Measurements from ENCODE around the gene TYW1B.
"Not testable (repeated sequence)": the region's sequence is repeated elsewhere in the genome, so short reads cannot be mapped to it uniquely, and the experiment has no call there.

Gene TYW1B

DNA sequence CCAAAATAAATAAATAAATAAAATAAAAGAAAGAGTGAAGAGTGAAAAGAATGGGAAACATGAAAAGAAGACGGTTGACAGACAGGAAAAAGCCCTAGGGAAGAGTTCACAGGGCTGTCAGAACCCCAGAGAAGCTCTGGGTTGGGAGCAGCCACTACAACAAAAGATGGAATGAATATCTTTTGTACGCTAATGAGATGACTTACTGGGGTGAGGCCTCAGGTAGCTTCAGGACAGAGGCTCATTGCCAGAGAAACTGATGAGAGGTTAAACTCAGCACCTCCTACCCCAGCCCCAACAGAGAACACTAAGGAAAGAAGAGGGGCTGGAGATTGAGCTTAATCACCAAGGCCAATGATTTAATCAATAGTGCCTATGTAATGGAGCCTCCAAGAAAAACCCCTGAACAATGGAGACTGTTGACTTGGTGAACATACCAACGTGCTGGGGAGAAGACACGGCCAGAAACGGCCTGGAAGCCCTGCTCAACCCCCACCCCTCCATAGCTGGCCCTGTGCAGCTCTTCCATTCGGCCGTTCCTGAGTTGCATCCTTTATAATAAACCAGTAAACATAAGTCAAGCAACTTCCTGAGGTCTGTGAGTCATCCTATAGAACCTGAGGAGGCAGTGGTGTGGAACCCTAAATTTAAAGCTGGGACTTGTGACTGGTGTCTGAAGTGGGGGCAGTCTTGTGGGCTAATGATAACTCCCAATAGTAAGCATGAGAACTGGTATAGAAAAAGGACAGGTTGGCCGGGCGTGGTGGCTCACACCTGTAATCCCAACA, 11.4 kb downstream of the TYW1B start:
- not testable (repeated sequence) for DNase-seq

DNA sequence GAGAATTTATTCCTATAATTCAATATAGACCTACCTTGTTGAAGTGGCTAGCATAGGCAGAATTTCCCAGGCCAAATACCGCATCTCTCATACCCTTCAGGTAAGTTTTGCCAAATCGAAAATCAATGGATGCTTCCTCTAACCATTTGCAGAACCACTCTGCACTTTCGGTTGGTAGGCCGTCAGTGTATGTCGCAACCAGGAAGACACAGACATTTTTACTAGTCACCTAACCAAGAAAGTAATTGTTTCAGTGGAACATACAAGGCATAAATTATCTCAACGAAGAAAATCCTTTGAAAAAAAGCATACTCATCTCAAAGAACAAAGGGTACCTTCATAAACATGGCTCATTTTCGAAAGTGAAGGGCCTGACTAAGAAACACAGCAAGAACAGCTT, 17.6 kb downstream of the TYW1B start:
- DNase-seq: not testable (repeated sequence)

DNA sequence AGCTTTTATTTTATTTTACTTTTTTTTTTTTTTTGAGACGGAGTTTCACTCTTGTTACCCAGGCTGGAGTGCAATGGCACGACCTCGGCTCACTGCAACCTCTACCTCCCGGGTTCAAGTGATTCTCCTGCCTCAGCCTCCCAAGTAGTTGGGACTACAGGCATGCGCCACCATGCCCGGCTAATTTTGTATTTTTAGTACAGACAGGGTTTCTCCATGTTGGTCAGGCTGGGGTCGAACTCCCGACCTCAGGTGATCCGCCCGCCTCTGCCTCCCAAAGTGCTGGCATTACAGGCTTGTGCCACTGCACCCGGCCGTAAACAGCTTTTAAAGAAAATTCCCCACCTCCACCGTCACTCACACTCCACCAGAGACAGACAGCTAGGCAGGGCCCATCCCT, 19.5 kb downstream of the TYW1B start:
- not testable (repeated sequence) for DNase-seq

- not testable (repeated sequence) for DNase-seq
These were observed 21.1 kb downstream of the TYW1B start for GRCh38 chr7:72806851-72807250.

- no peak for DNase-seq
These were observed 22.2 kb downstream of the TYW1B start for GRCh38 chr7:72805526-72806494.

GRCh38 chr7:72803778-72804177, 24.2 kb downstream of the TYW1B start:
- DNase-seq: not testable (repeated sequence)

- DNase-seq: not testable (repeated sequence)
These were observed 26.4 kb downstream of the TYW1B start for GRCh38 chr7:72801564-72801963.

DNA sequence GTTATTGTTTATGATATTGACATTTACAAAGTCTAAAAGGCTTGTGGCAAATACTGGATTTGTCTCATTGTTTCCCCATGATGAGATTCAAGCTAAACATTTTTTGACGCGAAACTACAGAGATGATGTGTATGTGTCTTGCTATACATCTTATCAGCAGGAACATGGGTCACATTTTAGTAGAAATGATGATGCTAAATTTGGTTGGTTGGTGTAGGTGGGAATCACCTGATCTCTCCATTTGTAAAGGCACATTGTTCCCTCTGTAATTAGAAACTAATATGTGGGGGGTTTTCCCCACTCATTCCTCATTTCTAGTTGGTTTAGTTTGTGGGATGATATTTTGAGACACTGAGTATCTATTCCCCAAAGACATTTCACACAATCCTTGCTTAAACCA, 32.6 kb downstream of the TYW1B start:
- DNase-seq: not testable (repeated sequence)

DNA sequence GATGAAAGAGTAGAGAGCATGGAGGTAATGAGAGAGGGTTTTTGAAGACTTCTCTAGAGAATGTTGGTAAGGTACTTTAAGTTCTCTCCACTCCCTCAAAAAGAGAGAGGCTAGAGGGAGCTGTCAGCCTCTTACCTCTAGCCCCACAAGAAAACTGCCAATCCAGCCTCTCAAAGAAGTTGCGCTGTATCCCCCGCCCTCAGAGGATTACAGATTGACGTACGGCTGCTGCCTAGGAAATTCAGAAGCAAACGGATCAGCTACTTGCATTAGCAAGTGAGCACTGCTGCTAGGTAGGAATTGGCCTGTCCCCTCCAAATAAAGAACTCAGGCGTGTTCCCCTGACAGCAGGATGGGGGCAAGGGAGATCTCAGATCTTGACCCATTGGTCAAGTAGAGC, 34.2 kb downstream of the TYW1B start:
- DNase-seq: no peak

- not testable (repeated sequence) for DNase-seq
These were observed 37.3 kb downstream of the TYW1B start for GRCh38 chr7:72790698-72791060.

DNA sequence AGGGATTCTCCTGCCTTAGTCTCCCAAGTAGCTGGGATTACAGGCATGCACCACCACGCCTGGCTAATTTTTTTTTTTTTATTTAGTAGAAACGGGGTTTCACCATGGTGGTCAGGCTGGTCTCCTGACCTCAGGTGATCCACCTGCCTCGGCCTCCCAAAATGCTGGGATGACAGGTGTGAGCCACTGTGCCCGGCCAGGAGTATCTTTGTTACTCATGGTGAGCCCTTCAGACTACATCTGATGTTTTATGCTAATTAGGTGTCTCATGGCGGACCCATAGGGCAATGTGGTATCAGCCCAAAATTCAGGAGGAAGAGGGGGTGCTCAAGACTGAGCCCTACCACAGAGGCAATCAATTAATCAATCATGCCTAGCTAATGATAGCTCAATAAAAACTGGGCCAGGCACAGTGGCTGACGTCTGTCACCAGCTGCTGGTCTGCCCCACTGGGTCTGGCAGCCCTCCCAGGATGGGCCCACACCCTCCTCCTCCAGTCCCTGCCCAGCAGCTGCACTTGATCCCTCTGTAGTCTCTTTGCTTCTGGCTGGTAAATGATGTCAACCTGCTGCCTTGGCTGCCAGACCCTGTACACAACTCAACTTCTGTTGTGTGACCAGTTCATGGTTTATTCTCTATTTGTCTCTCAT, 37.8 kb downstream of the TYW1B start:
- DNase-seq: peak in 39 of 51 donors; percentile 0 to 74 (median 32)

GRCh38 chr7:72785166-72785955, 42.6 kb downstream of the TYW1B start:
- DNase-seq: no peak

- DNase-seq: peak in 19 of 51 donors; percentile 1 to 38 (median 8)
These were observed 44.2 kb downstream of the TYW1B start for GRCh38 chr7:72783601-72784370.

- no peak for DNase-seq
These were observed 46.4 kb downstream of the TYW1B start for GRCh38 chr7:72781631-72782030.

DNA sequence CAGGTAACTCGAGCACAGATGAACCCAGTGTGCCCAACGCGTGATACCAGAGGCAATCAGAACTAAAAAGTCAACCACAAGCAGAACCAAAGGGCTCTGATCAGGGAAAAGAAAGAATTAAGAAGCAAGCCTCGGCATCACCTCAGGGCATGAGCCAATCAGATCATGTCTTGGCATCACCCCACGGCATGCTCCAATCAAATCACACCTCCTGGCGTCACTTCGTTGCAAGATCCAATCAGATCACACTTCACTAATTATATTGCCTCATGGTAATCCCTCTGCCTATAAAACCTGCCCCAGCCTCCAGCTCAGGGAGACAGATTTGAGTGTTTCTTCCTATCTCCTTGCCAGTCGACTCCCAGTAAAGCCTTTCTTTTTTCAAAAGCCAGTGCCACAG, 46.8 kb downstream of the TYW1B start:
- DNase-seq: no peak

DNA sequence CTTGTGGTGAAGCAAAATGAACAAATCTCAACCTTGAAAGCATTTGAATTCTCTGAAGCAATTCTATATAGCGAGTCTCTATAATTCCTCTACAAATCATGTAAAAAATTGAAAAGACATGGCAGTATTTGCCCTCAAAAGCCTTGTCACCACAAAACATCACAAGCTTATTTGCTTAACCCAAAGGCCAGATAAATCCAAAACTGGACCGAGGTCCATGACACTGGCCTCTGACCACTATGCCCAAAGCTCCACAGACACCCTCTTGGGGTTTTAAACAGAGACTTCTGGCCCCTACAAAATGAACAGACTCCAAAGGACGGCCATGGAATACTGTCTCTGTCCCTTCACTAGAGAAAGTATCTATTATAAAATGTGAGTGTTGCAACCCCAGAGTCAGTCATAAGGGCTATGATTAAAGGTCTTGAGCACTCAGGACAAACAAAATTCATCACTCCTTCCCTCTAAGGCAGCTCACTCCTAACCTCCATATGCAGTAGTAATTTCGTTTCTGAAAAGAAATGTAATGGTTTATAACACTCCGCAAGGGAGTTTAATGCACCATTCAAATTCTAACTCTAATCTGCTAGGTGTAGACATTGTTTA, 47.6 kb downstream of the TYW1B start:
- DNase-seq: not testable (repeated sequence)

- not testable (repeated sequence) for DNase-seq
These were observed 50.8 kb downstream of the TYW1B start for GRCh38 chr7:72777167-72777566.

DNA sequence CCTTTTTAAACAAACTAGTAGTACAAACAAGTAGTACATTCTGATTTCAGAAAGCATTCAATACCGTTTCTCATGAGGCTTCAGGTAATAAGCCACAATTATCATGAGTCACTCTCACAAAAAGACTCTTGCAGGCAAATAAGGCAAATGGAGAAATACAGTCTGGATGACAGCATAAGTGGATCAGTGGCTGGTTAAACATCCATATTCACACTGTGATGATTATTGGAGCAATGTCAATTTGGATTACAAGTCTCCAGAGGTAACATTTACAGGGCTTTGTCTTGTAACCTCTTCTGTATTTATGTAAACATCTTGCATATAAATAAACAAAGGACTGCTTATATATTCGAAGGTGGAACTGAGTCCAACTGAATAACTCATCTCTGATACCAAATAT, 55.4 kb downstream of the TYW1B start:
- not testable (repeated sequence) for DNase-seq

DNA sequence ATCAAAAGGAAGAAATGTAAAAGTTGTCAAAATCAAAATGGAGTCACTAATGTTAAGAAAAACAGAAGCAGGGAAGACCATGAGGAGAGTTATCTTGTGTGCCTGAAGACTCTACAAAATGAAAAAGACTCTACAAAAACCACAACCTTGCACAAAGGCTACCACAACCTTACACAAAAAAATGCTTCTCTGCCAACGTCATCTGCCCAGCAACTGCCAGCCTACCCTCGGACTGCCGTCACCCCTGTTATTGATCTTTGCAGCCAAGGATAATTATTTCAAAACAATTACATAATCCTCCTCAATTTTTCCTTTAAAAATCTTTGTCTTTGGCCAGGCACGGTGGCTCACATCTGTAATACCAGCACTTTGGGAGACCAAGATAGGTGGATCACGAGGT, 61.0 kb downstream of the TYW1B start:
- not testable (repeated sequence) for DNase-seq

DNA sequence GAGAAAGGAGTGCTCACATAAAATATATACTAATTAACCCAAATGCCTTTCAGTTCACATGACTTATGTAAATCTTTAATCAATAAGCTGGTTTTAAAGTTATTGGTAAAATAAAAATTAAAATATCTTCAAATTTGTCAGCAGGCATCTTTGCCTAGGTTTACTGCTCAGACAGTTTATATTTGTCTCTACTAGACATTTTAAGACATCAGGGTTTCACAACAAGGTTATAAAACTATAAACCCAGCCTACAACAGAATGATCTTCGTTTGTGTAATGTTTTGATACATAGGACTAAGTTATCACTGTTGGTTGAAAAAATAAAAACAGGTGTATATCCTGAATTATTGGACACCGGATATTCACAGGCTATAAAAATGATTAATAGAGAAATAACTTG, 67.4 kb downstream of the TYW1B start:
- no peak for DNase-seq

All from hypothalamus (tissue), 51 donors.